K562 (cell line): ENCODE results near the gene ARID3A. TPM values are rescaled to one million over a fixed set of nuclear protein-coding genes. Genes with fewer than 3 reads are reported as not detected.

Experiments used
- ATAC-seq: fragments of 200-7000 bp; cut with Tn5 transposase; 3 replicates; pipeline ENCODE4 v1.9.1; 2020; ENCODE audit warnings: moderate library complexity
- BruUV-seq: library from RNA; stranded (reverse); fragments of 400-500 nt; replicated peaks from 2 replicates; lab custom pipeline; 2021; lab: Mats Ljungman, UMichigan
- CTCF ChIA-PET: fragments of 300-600 bp; formaldehyde crosslinking; extraction: SDS; loops from one replicate; lab custom pipeline; 2021; ENCODE audit warnings: low intra/inter-chr PET ratio; lab: Yijun Ruan, JAX
- POLR2A ChIA-PET: fragments of 300-600, 350-650 bp; sonication (Branson Sonifier 250); formaldehyde crosslinking; extraction: SDS; loops from one replicate; lab custom pipeline; 2021; ENCODE audit warnings: antibody characterized with exemption, inconsistent platforms; lab: Yijun Ruan, JAX
- DNase-seq, 4 experiments: peaks; one replicate each; pipeline versions ENCODE4 v3.0.0 to v3.0.0-alpha.2; 2011 to 2018; ENCODE audit warnings: low spot score in 3 of 4, mixed read lengths in 3 of 4; ENCODE audit errors: extremely low read depth in 1 of 4
- FAIRE-seq: peaks from 2 replicates; lab custom pipeline; 2011; peaks lifted over from hg19 to GRCh38; lab: Jason Lieb, UNC
- H2AFZ ChIP-seq: 2 replicates; pipeline ENCODE4 v1.6.0; 2011; ENCODE audit warnings: low read depth, low read length, control low read depth, inconsistent platforms
- H3K27ac ChIP-seq: fragments of 200-600 bp; 3 replicates; pipeline ENCODE4 v1.8.0; 2011; ENCODE audit warnings: low read depth, mild to moderate bottlenecking, control low read depth, inconsistent platforms, low read length, moderate library complexity, mixed read lengths; ENCODE audit errors: extremely low read depth
- H3K27me3 ChIP-seq, 2 experiments: fragments of 300-600 bp in 1 of 2; 2 replicates in 1 of 2; 3 replicates in 1 of 2; pipeline versions ENCODE4 v1.6.0 to v1.8.0; 2011; ENCODE audit warnings: inconsistent platforms in 2 of 2, low read length in 2 of 2, mild to moderate bottlenecking in 1 of 2, mixed read lengths in 1 of 2, moderate library complexity in 1 of 2; ENCODE audit not compliant: control insufficient read depth in 2 of 2, insufficient read depth in 2 of 2
- H3K36me3 ChIP-seq: fragments of 300-600 bp; 3 replicates; pipeline ENCODE4 v1.8.0; 2011; ENCODE audit warnings: mild to moderate bottlenecking, low read length, inconsistent platforms; ENCODE audit not compliant: control insufficient read depth, insufficient read depth
- H3K4me1 ChIP-seq, 2 experiments: fragments of 200-600 bp in 1 of 2; replicated peaks in 1 of 2; 2 replicates in 1 of 2; 3 replicates in 1 of 2; pipeline versions ENCODE4 v1.5.1 to v1.8.0; 2011; ENCODE audit warnings: inconsistent platforms in 2 of 2, low read length in 2 of 2, mild to moderate bottlenecking in 1 of 2, mixed read lengths in 1 of 2, moderate library complexity in 1 of 2; ENCODE audit not compliant: control insufficient read depth in 2 of 2, insufficient read depth in 2 of 2
- H3K4me2 ChIP-seq: 2 replicates; pipeline ENCODE4 v1.6.1; 2011; ENCODE audit warnings: low read length, control low read depth, inconsistent platforms, mixed read lengths; ENCODE audit not compliant: insufficient read depth
- H3K4me3 ChIP-seq: fragments of 200-600 bp; sonication (generic), shearing (Covaris generic); 2 replicates; pipeline ENCODE4 v1.5.1; 2016; ENCODE audit warnings: control low read depth, inconsistent platforms
- H3K79me2 ChIP-seq: fragments of 200-600 bp; 3 replicates; pipeline ENCODE4 v1.8.0; 2011; ENCODE audit warnings: low read length, inconsistent platforms; ENCODE audit not compliant: control insufficient read depth, insufficient read depth
- H3K9ac ChIP-seq, 2 experiments: 2 replicates each; pipeline versions ENCODE4 v1.6.0 to v1.6.1; 2011; ENCODE audit warnings: low read depth in 2 of 2, low read length in 2 of 2, control low read depth in 1 of 2, inconsistent platforms in 1 of 2, mild to moderate bottlenecking in 1 of 2, mixed read lengths in 1 of 2; ENCODE audit not compliant: insufficient read depth in 1 of 2
- H3K9me1 ChIP-seq: one replicate; pipeline ENCODE4 v1.6.0; 2011; ENCODE audit warnings: inconsistent platforms, mild to moderate bottlenecking, low read length, moderate library complexity; ENCODE audit not compliant: control insufficient read depth, insufficient read depth
- H3K9me3 ChIP-seq: replicated peaks from 2 replicates; pipeline ENCODE4 v1.5.1; 2011; ENCODE audit warnings: low read depth, low read length, inconsistent platforms; ENCODE audit not compliant: control insufficient read depth, insufficient read depth
- H4K20me1 ChIP-seq: replicated peaks from 2 replicates; pipeline ENCODE4 v1.6.1; 2011; ENCODE audit warnings: low read length, inconsistent platforms, mixed read lengths; ENCODE audit not compliant: control insufficient read depth, insufficient read depth
- ARID2 ChIP-seq: fragments of 450-650 bp; IDR thresholded peaks from 2 replicates; pipeline ENCODE4 v1.6.1; 2017; ENCODE audit warnings: antibody characterized with exemption, mild to moderate bottlenecking
- BCOR ChIP-seq: fragments of 450-650 bp; IDR thresholded peaks from 2 replicates; pipeline ENCODE4 v1.6.1; 2016
- CXXC5 ChIP-seq: fragments of 250-450 bp; sonication (Bioruptor Pico); IDR thresholded peaks from 2 replicates; pipeline ENCODE4 v1.8.0; 2022; ENCODE audit warnings: inconsistent platforms, mild to moderate bottlenecking, moderate library complexity
- FOXJ2 ChIP-seq: fragments of 200-800 bp; sonication (Bioruptor generic); IDR thresholded peaks from 2 replicates; pipeline ENCODE4 v1.6.1; 2016; ENCODE audit warnings: missing genetic modification characterization, missing compliant biosample characterization
- KDM1A ChIP-seq, 2 experiments: fragments of 450-650 bp; IDR thresholded peaks; 2 replicates each; pipeline ENCODE4 v1.6.1; 2016; ENCODE audit warnings: mild to moderate bottlenecking in 2 of 2
- KHSRP ChIP-seq: fragments of 450-650 bp; IDR thresholded peaks from 2 replicates; pipeline ENCODE4 v1.6.1; 2017
- NR2C2 ChIP-seq, 2 experiments: fragments of 200-800 bp in 1 of 2; sonication (Bioruptor generic) in 1 of 2; sonication (generic) in 1 of 2; formaldehyde crosslinking in 1 of 2; IDR thresholded peaks; 2 replicates each; pipeline versions ENCODE4 v1.6.1 to v1.8.0; 2016 to 2022; ENCODE audit warnings: mild to moderate bottlenecking in 1 of 2, missing compliant biosample characterization in 1 of 2, missing genetic modification characterization in 1 of 2, missing genetic modification reagents in 1 of 2
- SMAD1 ChIP-seq: fragments of 150-350 bp; IDR thresholded peaks from 2 replicates; pipeline ENCODE4 v1.6.1; 2014; ENCODE audit warnings: low read length, low read depth; ENCODE audit not compliant: partially characterized antibody
- ZBTB40 ChIP-seq, 2 experiments: fragments of 450-650 bp in 1 of 2; sonication (generic) in 1 of 2; formaldehyde crosslinking in 1 of 2; IDR thresholded peaks; 2 replicates each; pipeline versions ENCODE4 v1.7.1 to v1.9.0; 2016 to 2022; ENCODE audit warnings: inconsistent platforms in 1 of 2, mild to moderate bottlenecking in 1 of 2, missing genetic modification reagents in 1 of 2
- ZFP36 ChIP-seq: fragments of 150-350 bp; IDR thresholded peaks from 2 replicates; pipeline ENCODE4 v1.6.1; 2018; ENCODE audit warnings: low read length, low read depth; ENCODE audit not compliant: partially characterized antibody
- ZNF398 ChIP-seq: fragments of 250-450 bp; sonication (Bioruptor Pico); IDR thresholded peaks from 2 replicates; pipeline ENCODE4 v1.8.0; 2021; ENCODE audit warnings: moderate library complexity, mild to moderate bottlenecking, inconsistent platforms
- WGBS: fragments of 100-300 bp; shearing (Covaris generic); methylation state at CpG from one replicate; pipeline ENCODE4 v1.1.6; 2016; ENCODE audit warnings: low coverage, mixed read lengths; ENCODE audit not compliant: insufficient coverage; ENCODE audit errors: missing lambda C conversion rate; 5-methylcytosine and 5-hydroxymethylcytosine counted together
- in situ Hi-C: fragments of 300-500 bp; cut with MboI; formaldehyde crosslinking; loops from 4 replicates; pipeline ENCODE4 v1.15.0; 2018; ENCODE audit warnings: inconsistent platforms, mixed read lengths
- intact Hi-C: fragments of 100-400 bp; cut with micrococcal nuclease; formaldehyde crosslinking; loops from 2 replicates; pipeline ENCODE4 v1.14.2; 2022
- polyA plus RNA-seq, 8 experiments: library from polyadenylated mRNA; depleted of rRNA in 4 of 8; stranded (reverse) in 5 of 8; unstranded in 3 of 8; fragments of >200 nt; fragmentation: Nextera tagmentation in 2 of 8; fragmentation: Illumina TruSeq in 1 of 8; extraction: Ambion mirVana in 2 of 8; extraction: Trizol in 1 of 8; gene quantifications; 2 replicates each; pipeline versions ENCODE4 v1.2.1 to v1.2.3, GENCODE V29; 2011 to 2014; ENCODE audit warnings: inconsistent platforms in 1 of 8, missing spikeins in 1 of 8
- total RNA-seq, 7 experiments: library from RNA; depleted of rRNA in 6 of 7; stranded (reverse); fragments of >200 nt in 6 of 7; fragmentation: Illumina TruSeq in 2 of 7; extraction: Trizol in 2 of 7; gene quantifications; 2 replicates each; pipeline versions ENCODE4 v1.2.1 to v1.2.3, GENCODE V29; 2011 to 2021; ENCODE audit warnings: low replicate concordance in 1 of 7

Gene ARID3A
- total and polyA plus RNA-seq, 9 of the 15 experiments (the other 6 are each of a cell fraction or from before 2014, with no cell fraction given) = 1.4 to 118 (median 31.2) TPM

GRCh38 chr19:906480-906879 is 19.4 kb upstream of the ARID3A start:
- CTCF ChIA-PET = no interaction called here
- no peaks in the 10 kb centered on the region for H3K9me3 ChIP-seq
- in situ Hi-C loops = no loop called here
- peak; percentile 27 for TF ChIP-seq ZFP36
- peak; percentile 42; the same call in 1 of the 2 replicates for TF ChIP-seq ZBTB40 (IDR thresholded peaks at IDR 0.05)
- TF ChIP-seq ZBTB40 (CRISPR knock-in tag; IDR thresholded peaks at IDR 0.05) = no peak
- TF ChIP-seq SMAD1 = no peak
- TF ChIP-seq BCOR = peak; percentile 77
- TF ChIP-seq KHSRP = no peak
- TF ChIP-seq CXXC5 (CRISPR knock-in tag) = no peak
- TF ChIP-seq KDM1A (IDR thresholded peaks at IDR 0.05) = peak in 1 of 2 experiments; percentile 30; a peak in 1 of 4 replicates
- no peak for TF ChIP-seq FOXJ2 (tag)
- TF ChIP-seq ARID2 = no peak
- no peak for TF ChIP-seq NR2C2 (CRISPR knock-in tag; IDR thresholded peaks at IDR 0.05)
- TF ChIP-seq NR2C2 (tag; IDR thresholded peaks at IDR 0.05) = 0 out of 2 replicates have a peak, but pooled peaks have one; percentile 13
- TF ChIP-seq ZNF398 (CRISPR knock-in tag) = no peak

More at GRCh38 chr19:906480-906879, 19.4 kb upstream of the ARID3A start:
- intact Hi-C loops = loop anchor here (2.0 kb wide), 1 partner anchor 14 kb away; the partner anchor contains the start of genes MED16 and RNU6-9
- no peak for DNase-seq
- Histone ChIP-seq H3K9me1 (no peaks in the 10 kb centered on the region), H3K4me1 (peaks cover 50 to 88% of the 10 kb centered on the region in 2 experiments), H3K4me2 (peak overlapping the region; percentile 88; the same call in 1 of the 2 replicates), H3K9ac (peak overlapping the region; percentile 43 to 65; a peak in 3 of 4 replicates), H3K27ac (peak overlapping the region; percentile 95), H2AFZ (no peak overlapping the region), H3K36me3 (peaks cover 51% of the 10 kb centered on the region; the same call in 2 of the 3 replicates), H3K79me2 (peaks cover 98% of the 10 kb centered on the region), H3K27me3 (no peaks in the 10 kb centered on the region), H3K4me3 (no peak overlapping the region), H4K20me1 (peaks cover 8% of the 10 kb centered on the region)
- WGBS = 85% methylated on average over 7 of the region's 7 CpGs
- POLR2A ChIA-PET = interaction anchor here (0.9 to 2.9 kb wide), 10 partner anchors 10 to 114 kb away, joined by 3 to 21 read pairs (median 5); partner anchors contain the start of genes MED16 and RNU6-9
- no peak for FAIRE-seq
- BruUV-seq = no TSS peak
- no peak for ATAC-seq
